ENCODE data around the gene CD24. TPM values are rescaled to one million over a fixed set of nuclear protein-coding genes. Genes with fewer than 3 reads are reported as not detected.
A peak's percentile ranks its signal among the peaks of the same experiment; 100 is the strongest.
"Not testable (repeated sequence)": the region's sequence is repeated elsewhere in the genome, so short reads cannot be mapped to it uniquely, and the experiment has no call there.

Gene CD24
- total RNA-seq, 4 donors from 2014 or later: 0.39 to 5.9 (median 1.4) TPM

DNA sequence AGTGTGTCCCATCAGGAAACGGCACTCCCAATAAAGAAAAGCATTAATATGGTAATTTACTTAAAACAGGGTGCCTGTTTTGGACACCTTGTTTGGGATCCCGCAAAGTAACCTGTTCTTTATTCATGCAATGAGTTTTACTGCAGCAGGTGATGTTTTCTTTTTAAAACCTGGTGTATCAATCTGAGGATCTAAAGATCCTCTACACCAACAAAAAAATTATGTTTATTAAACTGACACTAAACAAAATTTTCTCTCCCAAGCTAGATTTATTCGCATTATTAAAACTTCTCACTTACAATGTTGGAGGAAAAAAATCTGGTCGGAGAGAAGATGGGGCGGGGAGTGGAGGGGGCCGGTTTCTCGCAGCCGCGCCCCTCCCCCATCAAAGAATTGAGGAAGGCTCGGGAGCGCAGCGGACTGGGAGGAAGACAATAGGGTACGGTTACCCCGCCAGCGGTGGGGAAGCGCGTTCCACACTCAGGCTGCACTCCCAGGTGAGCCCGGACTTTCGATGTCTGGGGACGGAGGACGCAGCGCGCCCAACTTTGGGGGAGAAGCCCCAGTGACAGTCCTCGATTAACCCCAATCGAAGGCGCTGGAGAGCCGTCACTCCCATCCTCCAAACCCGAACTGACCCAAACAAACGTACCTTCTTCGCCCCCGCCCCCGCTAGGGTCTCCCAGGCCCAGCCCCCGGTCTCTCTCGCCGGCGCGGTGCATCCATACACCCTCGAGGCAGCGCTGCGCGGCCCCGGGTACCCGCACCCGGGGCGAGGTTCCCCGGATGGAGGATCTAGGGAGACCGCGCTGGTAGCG, 1.3 kb downstream of the CD24 start:
- intact Hi-C loops (cut with DNase I; ENCODE audit: low total_unique reads): no loop called here
- in situ Hi-C loops (cut with MboI; ENCODE audit: low sequenced_read_pairs in 4 of 4): no loop called here
- TF ChIP-seq POLR2A (IDR thresholded peaks at IDR 0.05): no peak
- TF ChIP-seq, protein P1, sequence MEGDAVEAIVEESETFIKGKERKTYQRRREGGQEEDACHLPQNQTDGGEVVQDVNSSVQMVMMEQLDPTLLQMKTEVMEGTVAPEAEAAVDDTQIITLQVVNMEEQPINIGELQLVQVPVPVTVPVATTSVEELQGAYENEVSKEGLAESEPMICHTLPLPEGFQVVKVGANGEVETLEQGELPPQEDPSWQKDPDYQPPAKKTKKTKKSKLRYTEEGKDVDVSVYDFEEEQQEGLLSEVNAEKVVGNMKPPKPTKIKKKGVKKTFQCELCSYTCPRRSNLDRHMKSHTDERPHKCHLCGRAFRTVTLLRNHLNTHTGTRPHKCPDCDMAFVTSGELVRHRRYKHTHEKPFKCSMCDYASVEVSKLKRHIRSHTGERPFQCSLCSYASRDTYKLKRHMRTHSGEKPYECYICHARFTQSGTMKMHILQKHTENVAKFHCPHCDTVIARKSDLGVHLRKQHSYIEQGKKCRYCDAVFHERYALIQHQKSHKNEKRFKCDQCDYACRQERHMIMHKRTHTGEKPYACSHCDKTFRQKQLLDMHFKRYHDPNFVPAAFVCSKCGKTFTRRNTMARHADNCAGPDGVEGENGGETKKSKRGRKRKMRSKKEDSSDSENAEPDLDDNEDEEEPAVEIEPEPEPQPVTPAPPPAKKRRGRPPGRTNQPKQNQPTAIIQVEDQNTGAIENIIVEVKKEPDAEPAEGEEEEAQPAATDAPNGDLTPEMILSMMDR (IDR thresholded peaks at IDR 0.05 in 4 of 5, conservative IDR thresholded peaks at IDR 0.05 in 1 of 5): no peak
- Histone ChIP-seq H3K27ac (no peak overlapping the region), H3K36me3 (no peaks in the 10 kb centered on the region), H3K27me3 (peaks cover 54 to 63% (median 62%) of the 10 kb centered on the region in 3 donors), H3K9me3 (no peaks in the 10 kb centered on the region), H3K4me3 (peak overlapping the region in 3 of 4 donors; percentile 27 to 57 (median 29)), H3K4me1 (peaks cover 4 to 15% of the 10 kb centered on the region in 2 donors)
- no peak for ATAC-seq
- DNase-seq: no peak

DNA sequence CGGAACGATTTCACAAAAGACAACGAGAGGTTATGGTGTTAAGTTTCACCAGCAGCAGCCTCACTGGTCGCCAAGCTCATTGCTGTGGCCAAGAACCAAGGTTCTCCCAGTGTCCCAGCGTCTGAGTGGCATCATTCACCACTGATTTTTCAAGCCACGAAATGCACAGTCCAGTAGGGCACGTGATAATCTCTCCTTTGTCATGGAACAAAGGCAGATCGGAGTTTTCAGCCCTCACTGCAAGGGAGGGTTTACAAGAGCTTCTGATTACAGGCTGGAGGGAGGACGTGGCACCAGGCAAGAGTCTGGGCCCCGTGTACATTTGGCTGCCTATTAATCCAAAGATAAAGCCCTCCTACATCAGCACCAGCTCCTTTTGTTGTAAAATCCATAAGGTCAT, 2.0 kb downstream of the CD24 start:
- peaks cover 4 to 15% of the 10 kb centered on the region in 2 donors for H3K4me1 ChIP-seq
- DNase-seq: no peak

DNA sequence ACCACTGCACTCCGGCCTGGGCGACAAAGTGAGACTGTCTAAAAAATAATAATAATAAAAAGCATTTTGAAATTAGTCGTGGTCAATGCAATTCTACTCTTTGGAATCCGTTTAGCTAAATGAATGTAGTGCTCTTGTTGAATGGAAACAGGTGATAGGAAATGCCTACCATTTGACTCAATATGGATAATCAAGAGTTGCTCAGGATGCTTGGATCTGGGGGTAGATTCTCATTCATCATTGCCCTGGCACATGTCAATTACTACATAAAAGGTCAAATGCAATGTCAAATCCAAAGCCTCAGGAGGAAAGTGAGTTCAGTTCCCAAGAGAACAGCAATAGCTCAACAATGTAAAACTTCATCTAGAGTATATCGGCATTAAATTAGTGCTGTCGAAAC, 3.8 kb downstream of the CD24 start:
- ATAC-seq; in situ Hi-C loops (cut with MboI; ENCODE audit: low sequenced_read_pairs in 4 of 4); H3K4me3 ChIP-seq; H3K36me3 ChIP-seq; DNase-seq; H3K9me3 ChIP-seq; intact Hi-C loops (cut with DNase I; ENCODE audit: low total_unique reads); H3K27ac ChIP-seq: not testable (repeated sequence)
- H3K4me1 ChIP-seq: peaks cover 4 to 15% of the 10 kb centered on the region in 2 donors
- H3K27me3 ChIP-seq: peaks cover 33 to 43% (median 41%) of the 10 kb centered on the region in 3 donors

More for the DNA sequence above, 2.0 kb downstream of the CD24 start:
- intact Hi-C loops (cut with DNase I; ENCODE audit: low total_unique reads) (no loop called here), in situ Hi-C loops (cut with MboI; ENCODE audit: low sequenced_read_pairs in 4 of 4) (no loop called here)
- no peaks in the 10 kb centered on the region for H3K36me3 ChIP-seq
- TF ChIP-seq POLR2A (IDR thresholded peaks at IDR 0.05): no peak
- TF ChIP-seq, protein P1 (IDR thresholded peaks at IDR 0.05 in 4 of 5, conservative IDR thresholded peaks at IDR 0.05 in 1 of 5): no peak
- H3K9me3 ChIP-seq: no peaks in the 10 kb centered on the region
- no peak overlapping the region for H3K4me3 ChIP-seq
- H3K27ac ChIP-seq: no peak overlapping the region
- no peak for ATAC-seq
- peaks cover 50 to 58% (median 58%) of the 10 kb centered on the region in 3 donors for H3K27me3 ChIP-seq

DNA sequence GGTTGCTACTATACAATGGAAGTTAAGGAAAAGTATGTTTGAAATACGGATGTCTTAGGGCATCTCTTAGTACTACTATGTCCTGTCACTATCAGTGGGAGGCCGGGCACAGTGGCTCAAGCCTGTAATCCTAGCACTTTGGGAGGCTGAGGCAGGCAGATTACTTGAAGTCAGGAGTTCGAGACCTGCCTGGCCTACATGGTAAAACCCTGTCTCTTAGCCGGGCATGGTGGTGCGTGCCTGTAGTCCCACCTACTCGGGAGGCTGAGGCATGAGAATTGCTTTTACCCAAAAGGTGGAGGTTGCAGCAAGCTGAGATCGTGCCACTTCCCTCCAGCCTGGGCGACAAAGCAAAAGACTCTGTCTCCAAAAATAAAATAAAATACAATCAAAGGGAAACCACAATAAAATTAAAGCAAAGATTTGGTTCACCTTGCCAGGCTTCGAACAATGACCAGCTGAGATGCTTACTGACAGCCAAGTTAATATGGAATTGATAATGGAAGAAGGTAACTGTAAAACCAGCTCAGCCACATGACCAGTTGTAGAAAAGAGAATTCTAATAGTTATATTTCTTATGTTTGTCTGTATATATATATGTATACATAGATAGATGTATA, 6.5 kb downstream of the CD24 start:
- in situ Hi-C loops (cut with MboI; ENCODE audit: low sequenced_read_pairs in 4 of 4) (no loop called here), intact Hi-C loops (cut with DNase I; ENCODE audit: low total_unique reads) (no loop called here)
- Histone ChIP-seq H3K27ac (no peak overlapping the region), H3K36me3 (no peaks in the 10 kb centered on the region), H3K4me3 (no peak overlapping the region), H3K4me1 (no peaks in the 10 kb centered on the region), H3K9me3 (no peaks in the 10 kb centered on the region), H3K27me3 (peaks cover 13 to 19% (median 16%) of the 10 kb centered on the region in 3 donors)
- ATAC-seq (no peak), DNase-seq (no peak)
- no peak for TF ChIP-seq POLR2A (IDR thresholded peaks at IDR 0.05)
- TF ChIP-seq, protein P1 (IDR thresholded peaks at IDR 0.05 in 4 of 5, conservative IDR thresholded peaks at IDR 0.05 in 1 of 5): no peak
